CD4-positive, alpha-beta memory T cell (primary cell): ENCODE data around the gene ZNF609. TPM values are rescaled to one million over a fixed set of nuclear protein-coding genes. Genes with fewer than 3 reads are reported as not detected.
A peak's percentile ranks its signal among the peaks of the same experiment; 100 is the strongest.

ENCODE experiments used
- CTCF ChIA-PET: fragments of 350-600 bp; sonication (Branson Sonifier 250); formaldehyde crosslinking; loops from one replicate; lab custom pipeline; 2021; ENCODE audit warnings: inconsistent platforms; ENCODE audit not compliant: partially characterized antibody; lab: Charles Lee
- POLR2A ChIA-PET: fragments of 350-600 bp; sonication (Branson Sonifier 250); formaldehyde crosslinking; loops from one replicate; lab custom pipeline; 2021; ENCODE audit not compliant: partially characterized antibody; lab: Charles Lee
- DNase-seq, 5 donors: peaks; one replicate each; pipeline versions ENCODE4 v3.0.0 to v3.0.0-alpha.2; 2020 to 2022; ENCODE audit warnings: mixed read lengths in 1 of 5
- H3K27ac ChIP-seq: one replicate; pipeline ENCODE4 v1.7.0; 2013; ENCODE audit warnings: low read depth, low read length
- H3K27me3 ChIP-seq: 2 replicates; pipeline ENCODE4 v1.7.0; 2013; ENCODE audit warnings: mild to moderate bottlenecking, low read length, moderate library complexity; ENCODE audit not compliant: insufficient read depth
- H3K36me3 ChIP-seq: 2 replicates; pipeline ENCODE4 v1.7.0; 2013; ENCODE audit warnings: mild to moderate bottlenecking, low read length, moderate library complexity; ENCODE audit not compliant: insufficient read depth
- H3K4me1 ChIP-seq: 2 replicates; pipeline ENCODE4 v1.7.0; 2013; ENCODE audit warnings: mild to moderate bottlenecking, low read length, moderate library complexity; ENCODE audit not compliant: insufficient read depth
- H3K4me3 ChIP-seq, 2 donors: one replicate each; pipeline ENCODE4 v1.7.0; 2013; ENCODE audit warnings: low read length in 2 of 2, mild to moderate bottlenecking in 1 of 2
- H3K9me3 ChIP-seq, 2 donors: one replicate each; pipeline ENCODE4 v1.7.0; 2013; ENCODE audit warnings: low read length in 2 of 2, control low read depth in 1 of 2; ENCODE audit not compliant: control insufficient read depth in 1 of 2
- H3K27ac Mint-ChIP-seq, 7 donors: one replicate each; pipeline ENCODE4 v1.8.0; 2020 to 2021; ENCODE audit warnings: mixed read lengths in 7 of 7, mild to moderate bottlenecking in 6 of 7, inconsistent platforms in 3 of 7, moderate library complexity in 3 of 7
- H3K27me3 Mint-ChIP-seq, 2 donors: one replicate each; pipeline ENCODE4 v1.8.0; 2020 to 2021; ENCODE audit warnings: mixed read lengths in 2 of 2
- H3K36me3 Mint-ChIP-seq, 2 donors: one replicate each; pipeline ENCODE4 v1.8.0; 2020 to 2021; ENCODE audit warnings: mixed read lengths in 2 of 2, inconsistent platforms in 1 of 2, mild to moderate bottlenecking in 1 of 2
- H3K4me1 Mint-ChIP-seq, 4 donors: one replicate each; pipeline ENCODE4 v1.8.0; 2020 to 2021; ENCODE audit warnings: mixed read lengths in 4 of 4, mild to moderate bottlenecking in 1 of 4
- H3K4me3 Mint-ChIP-seq, 8 donors: one replicate each; pipeline ENCODE4 v1.8.0; 2020 to 2021; ENCODE audit warnings: mixed read lengths in 8 of 8, mild to moderate bottlenecking in 7 of 8, moderate library complexity in 6 of 8, inconsistent platforms in 3 of 8
- H3K9me3 Mint-ChIP-seq, 8 donors: one replicate each; pipeline ENCODE4 v1.8.0; 2020 to 2021; ENCODE audit warnings: mixed read lengths in 8 of 8, mild to moderate bottlenecking in 5 of 8, inconsistent platforms in 3 of 8, moderate library complexity in 1 of 8
- intact Hi-C: fragments of 100-400 bp; cut with micrococcal nuclease; formaldehyde crosslinking; loops from one replicate; pipeline ENCODE4 v1.15.1; 2023
- polyA plus RNA-seq, 2 donors: library from polyadenylated mRNA; unstranded; fragments of 300-500 nt; fragmentation: Illumina TruSeq; gene quantifications; one replicate each; pipeline ENCODE4 v1.2.3, GENCODE V29; 2021
- total RNA-seq, 2 experiments: library from RNA; stranded (reverse); gene quantifications; one replicate each; pipeline ENCODE4 v1.2.3, GENCODE V29; 2021

Gene ZNF609
- total and polyA plus RNA-seq, 4 experiments from 2014 or later, result 1.4 to 56.9 (median 35.1) TPM

- H3K27ac ChIP-seq, result no peak overlapping the region
- Mint-ChIP-seq H3K27me3 (no peaks in the 10 kb centered on the region), H3K27ac (peak overlapping the region in 4 of 7 donors; percentile 44 to 93 (median 73)), H3K9me3 (peaks cover 0 to 1% (median 0%) of the 10 kb centered on the region in 8 donors), H3K4me1 (peaks cover 51 to 82% (median 62%) of the 10 kb centered on the region in 4 donors), H3K36me3 (peaks cover 3 to 17% of the 10 kb centered on the region in 2 donors), H3K4me3 (peak overlapping the region; percentile 39 to 96 (median 94))
- no peak overlapping the region for H3K4me3 ChIP-seq
- no peaks in the 10 kb centered on the region for H3K9me3 ChIP-seq
- H3K27me3 ChIP-seq, result no peaks in the 10 kb centered on the region
- intact Hi-C loops, result no loop called here
- ChIA-PET POLR2A (interaction anchor here (1.2 to 3.6 kb wide), 2 partner anchors 31 to 75 kb away, joined by 5 to 32 read pairs; partner anchors contain the start of gene TRIP4), CTCF (interaction anchor here (0.6 to 1.5 kb wide), 2 partner anchors 10 to 191 kb away, joined by 3 to 5 read pairs; no protein-coding TSS in a partner anchor)
- H3K4me1 ChIP-seq, result peaks cover 67% of the 10 kb centered on the region
- H3K36me3 ChIP-seq, result no peaks in the 10 kb centered on the region
- DNase-seq, result no peak
These were observed 2.1 kb downstream of the ZNF609 start for GRCh38 chr15:64462492-64462891.

GRCh38 chr15:64464276-64465005, 4.1 kb downstream of the ZNF609 start:
- H3K27ac Mint-ChIP-seq, result peak overlapping the region in 5 of 7 donors; percentile 7 to 67 (median 30)
- H3K4me1 Mint-ChIP-seq, result peaks cover 49 to 86% (median 68%) of the 10 kb centered on the region in 4 donors
- H3K4me3 Mint-ChIP-seq, result peak overlapping the region in 7 of 8 donors; percentile 3 to 47 (median 18)
- DNase-seq, result no peak
- Histone ChIP-seq H3K36me3 (peaks cover 3% of the 10 kb centered on the region), H3K4me3 (no peak overlapping the region), H3K27me3 (no peaks in the 10 kb centered on the region), H3K27ac (no peak overlapping the region), H3K9me3 (no peaks in the 10 kb centered on the region), H3K4me1 (peaks cover 66% of the 10 kb centered on the region)
- peaks cover 0 to under 1% (median 0%) of the 10 kb centered on the region in 8 donors for H3K9me3 Mint-ChIP-seq
- CTCF ChIA-PET, result no interaction called here
- no peaks in the 10 kb centered on the region for H3K27me3 Mint-ChIP-seq
- intact Hi-C loops, result no loop called here
- POLR2A ChIA-PET, result no interaction called here
- H3K36me3 Mint-ChIP-seq, result peaks cover 10 to 19% of the 10 kb centered on the region in 2 donors

GRCh38 chr15:64466408-64467141, 6.2 kb downstream of the ZNF609 start:
- peaks cover 10 to 12% of the 10 kb centered on the region in 2 donors for H3K36me3 Mint-ChIP-seq
- peak overlapping the region in 3 of 8 donors; percentile 17 to 34 (median 26) for H3K4me3 Mint-ChIP-seq
- peaks cover 56% of the 10 kb centered on the region for H3K4me1 ChIP-seq
- no peaks in the 10 kb centered on the region for H3K9me3 ChIP-seq
- peaks cover 3% of the 10 kb centered on the region for H3K36me3 ChIP-seq
- H3K27me3 Mint-ChIP-seq, result no peaks in the 10 kb centered on the region
- intact Hi-C loops, result no loop called here
- DNase-seq, result no peak
- H3K27ac ChIP-seq, result no peak overlapping the region
- H3K4me3 ChIP-seq, result no peak overlapping the region
- POLR2A ChIA-PET, result interaction anchor here (0.6 kb wide), 1 partner anchor 178 kb away, joined by 4 read pairs; no protein-coding TSS in a partner anchor
- H3K4me1 Mint-ChIP-seq, result peaks cover 44 to 73% (median 60%) of the 10 kb centered on the region in 4 donors
- H3K27me3 ChIP-seq, result no peaks in the 10 kb centered on the region
- CTCF ChIA-PET, result interaction anchor here (1.3 kb wide), 1 partner anchor 220 kb away, joined by 3 read pairs; no protein-coding TSS in a partner anchor
- no peaks in the 10 kb centered on the region for H3K9me3 Mint-ChIP-seq
- H3K27ac Mint-ChIP-seq, result peak overlapping the region in 4 of 7 donors; percentile 17 to 78 (median 50)

GRCh38 chr15:64472161-64472560, 11.8 kb downstream of the ZNF609 start:
- no peaks in the 10 kb centered on the region for H3K27me3 ChIP-seq
- peaks cover 3% of the 10 kb centered on the region for H3K36me3 ChIP-seq
- intact Hi-C loops, result no loop called here
- H3K36me3 Mint-ChIP-seq, result peaks cover 10 to 13% of the 10 kb centered on the region in 2 donors
- no peaks in the 10 kb centered on the region for H3K9me3 ChIP-seq
- H3K27ac ChIP-seq, result no peak overlapping the region
- H3K4me1 Mint-ChIP-seq, result peaks cover 25 to 45% (median 34%) of the 10 kb centered on the region in 4 donors
- no peak overlapping the region for H3K27ac Mint-ChIP-seq
- POLR2A ChIA-PET, result no interaction called here
- peaks cover 8% of the 10 kb centered on the region for H3K4me1 ChIP-seq
- no peak overlapping the region for H3K4me3 Mint-ChIP-seq
- no peak for DNase-seq
- no peaks in the 10 kb centered on the region for H3K27me3 Mint-ChIP-seq
- CTCF ChIA-PET, result interaction anchor here (1.1 to 1.7 kb wide), 2 partner anchors 45 to 181 kb away, joined by 3 read pairs; no protein-coding TSS in a partner anchor
- no peaks in the 10 kb centered on the region for H3K9me3 Mint-ChIP-seq
- no peak overlapping the region for H3K4me3 ChIP-seq

GRCh38 chr15:64474846-64475245, 14.5 kb downstream of the ZNF609 start:
- no peak overlapping the region for H3K27ac ChIP-seq
- Mint-ChIP-seq H3K4me1 (peaks cover 19 to 28% (median 27%) of the 10 kb centered on the region in 4 donors), H3K27ac (peak overlapping the region in 3 of 7 donors; percentile 4 to 29 (median 18)), H3K4me3 (no peak overlapping the region), H3K27me3 (no peaks in the 10 kb centered on the region), H3K36me3 (peaks cover 7 to 10% of the 10 kb centered on the region in 2 donors), H3K9me3 (no peaks in the 10 kb centered on the region)
- no peaks in the 10 kb centered on the region for H3K27me3 ChIP-seq
- H3K9me3 ChIP-seq, result no peaks in the 10 kb centered on the region
- intact Hi-C loops, result no loop called here
- POLR2A ChIA-PET, result no interaction called here
- DNase-seq, result no peak
- peaks cover 6% of the 10 kb centered on the region for H3K4me1 ChIP-seq
- H3K4me3 ChIP-seq, result no peak overlapping the region
- H3K36me3 ChIP-seq, result no peaks in the 10 kb centered on the region
- CTCF ChIA-PET, result no interaction called here

GRCh38 chr15:64476550-64476949, 16.2 kb downstream of the ZNF609 start:
- Mint-ChIP-seq H3K4me3 (no peak overlapping the region), H3K9me3 (no peaks in the 10 kb centered on the region), H3K36me3 (peaks cover 13 to 17% of the 10 kb centered on the region in 2 donors), H3K27ac (peak overlapping the region in 2 of 7 donors; percentile 32 to 63), H3K27me3 (no peaks in the 10 kb centered on the region), H3K4me1 (peaks cover 21 to 33% (median 26%) of the 10 kb centered on the region in 4 donors)
- Histone ChIP-seq H3K4me1 (peaks cover 6% of the 10 kb centered on the region), H3K27ac (no peak overlapping the region), H3K4me3 (no peak overlapping the region), H3K9me3 (no peaks in the 10 kb centered on the region), H3K36me3 (no peaks in the 10 kb centered on the region), H3K27me3 (no peaks in the 10 kb centered on the region)
- no peak for DNase-seq
- ChIA-PET POLR2A (no interaction called here), CTCF (interaction anchor here (0.6 kb wide), 1 partner anchor 13 kb away, joined by 4 read pairs; no protein-coding TSS in a partner anchor)
- intact Hi-C loops, result no loop called here
